ENCODE results near the gene CACHD1. TPM values are rescaled to one million over a fixed set of nuclear protein-coding genes. Genes with fewer than 3 reads are reported as not detected.

CACHD1 gene
- polyA plus RNA-seq, 2 of the 4 experiments (the other 2 are of a cell fraction): 0.72 to 1.6 TPM

- TF ChIP-seq HOXA7 (CRISPR knock-in tag; IDR thresholded peaks at IDR 0.05) (no peak), FOSL2 (IDR thresholded peaks at IDR 0.05) (no peak), FOSL2 (CRISPR knock-in tag; IDR thresholded peaks at IDR 0.05) (no peak), EHF (CRISPR knock-in tag; IDR thresholded peaks at IDR 0.05) (no peak), CTCF (IDR thresholded peaks at IDR 0.05) (no peak), JUNB (IDR thresholded peaks at IDR 0.05) (no peak), PBX3 (IDR thresholded peaks at IDR 0.05) (no peak), NR3C1 (IDR thresholded peaks at IDR 0.05) (no peak), KDM5A (IDR thresholded peaks at IDR 0.05) (no peak), RFX5 (IDR thresholded peaks at IDR 0.05) (no peak), HOXB5 (CRISPR knock-in tag; IDR thresholded peaks at IDR 0.05) (no peak), MAZ (IDR thresholded peaks at IDR 0.05; ENCODE audit: borderline replicate concordance, low read depth, low read length) (no peak), ZFP36 (IDR thresholded peaks at IDR 0.05; ENCODE audit: borderline replicate concordance, partially characterized antibody) (no peak), FOSB (CRISPR knock-in tag; IDR thresholded peaks at IDR 0.05) (no peak), CBX8 (IDR thresholded peaks at IDR 0.05) (no peak), MAFK (IDR thresholded peaks at IDR 0.05; ENCODE audit: partially characterized antibody) (no peak), MYC (IDR thresholded peaks at IDR 0.05; ENCODE audit: borderline replicate concordance, low read length) (no peak), NFE2L2 (conservative IDR thresholded peaks at IDR 0.05; ENCODE audit: low read length) (no peak), TFCP2L1 (CRISPR knock-in tag; IDR thresholded peaks at IDR 0.05) (no peak)
- TF ChIP-seq, protein P1, sequence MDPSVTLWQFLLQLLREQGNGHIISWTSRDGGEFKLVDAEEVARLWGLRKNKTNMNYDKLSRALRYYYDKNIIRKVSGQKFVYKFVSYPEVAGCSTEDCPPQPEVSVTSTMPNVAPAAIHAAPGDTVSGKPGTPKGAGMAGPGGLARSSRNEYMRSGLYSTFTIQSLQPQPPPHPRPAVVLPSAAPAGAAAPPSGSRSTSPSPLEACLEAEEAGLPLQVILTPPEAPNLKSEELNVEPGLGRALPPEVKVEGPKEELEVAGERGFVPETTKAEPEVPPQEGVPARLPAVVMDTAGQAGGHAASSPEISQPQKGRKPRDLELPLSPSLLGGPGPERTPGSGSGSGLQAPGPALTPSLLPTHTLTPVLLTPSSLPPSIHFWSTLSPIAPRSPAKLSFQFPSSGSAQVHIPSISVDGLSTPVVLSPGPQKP (IDR thresholded peaks at IDR 0.05; ENCODE audit: low read depth, low read length): no peak
- TF ChIP-seq, protein P2, sequence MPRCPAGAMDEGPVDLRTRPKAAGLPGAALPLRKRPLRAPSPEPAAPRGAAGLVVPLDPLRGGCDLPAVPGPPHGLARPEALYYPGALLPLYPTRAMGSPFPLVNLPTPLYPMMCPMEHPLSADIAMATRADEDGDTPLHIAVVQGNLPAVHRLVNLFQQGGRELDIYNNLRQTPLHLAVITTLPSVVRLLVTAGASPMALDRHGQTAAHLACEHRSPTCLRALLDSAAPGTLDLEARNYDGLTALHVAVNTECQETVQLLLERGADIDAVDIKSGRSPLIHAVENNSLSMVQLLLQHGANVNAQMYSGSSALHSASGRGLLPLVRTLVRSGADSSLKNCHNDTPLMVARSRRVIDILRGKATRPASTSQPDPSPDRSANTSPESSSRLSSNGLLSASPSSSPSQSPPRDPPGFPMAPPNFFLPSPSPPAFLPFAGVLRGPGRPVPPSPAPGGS (IDR thresholded peaks at IDR 0.05): no peak
- WGBS (ENCODE audit: missing lambda C conversion rate): 59% methylated on average over 2 of the region's 2 CpGs
- no peaks in the 10 kb centered on the region for H3K9me3 ChIP-seq
- no peak overlapping the region for H3K4me2 ChIP-seq
- DNase-seq (ENCODE audit: low read depth in 1 of 2, low spot score in 1 of 2) (no peak), FAIRE-seq (no peak), ATAC-seq (no peak)
- CTCF ChIA-PET: interaction anchor here (0.6 to 0.9 kb wide), 2 partner anchors 26 to 155 kb away, joined by 3 read pairs; no protein-coding TSS in a partner anchor
- no peaks in the 10 kb centered on the region for H3K4me1 ChIP-seq
- POLR2A ChIA-PET: no interaction called here
- no peak overlapping the region for H3K27ac ChIP-seq
- H3K4me3 ChIP-seq: no peak overlapping the region
Observed at GRCh38 chr1:64437453-64437852, 32.5 kb upstream of the CACHD1 start.

GRCh38 chr1:64440183-64440826 is 29.6 kb upstream of the CACHD1 start:
- 31% methylated on average over 7 of the region's 7 CpGs for WGBS (ENCODE audit: missing lambda C conversion rate)
- Histone ChIP-seq H3K9me3 (no peaks in the 10 kb centered on the region), H3K4me2 (no peak overlapping the region), H3K4me3 (no peak overlapping the region), H3K27ac (no peak overlapping the region), H3K4me1 (no peaks in the 10 kb centered on the region)
- ATAC-seq (no peak), FAIRE-seq (no peak), DNase-seq (ENCODE audit: low read depth in 1 of 2, low spot score in 1 of 2) (no peak)
- POLR2A ChIA-PET: no interaction called here
- no peak for TF ChIP-seq JUN (IDR thresholded peaks at IDR 0.05)
- TF ChIP-seq NR3C1 (IDR thresholded peaks at IDR 0.05): no peak
- TF ChIP-seq EP300 (IDR thresholded peaks at IDR 0.05): no peak
- no peak for TF ChIP-seq NPAS2 (CRISPR knock-in tag; IDR thresholded peaks at IDR 0.05; ENCODE audit: borderline replicate concordance)
- TF ChIP-seq RAD21 (conservative IDR thresholded peaks at IDR 0.05 in 1 of 2, IDR thresholded peaks at IDR 0.05 in 1 of 2): no peak
- TF ChIP-seq ZSCAN20 (CRISPR knock-in tag; IDR thresholded peaks at IDR 0.05): no peak
- no peak for TF ChIP-seq RNF2 (IDR thresholded peaks at IDR 0.05; ENCODE audit: borderline replicate concordance, low read depth)
- TF ChIP-seq NFE2L2 (conservative IDR thresholded peaks at IDR 0.05; ENCODE audit: low read length): no peak
- TF ChIP-seq MYC (IDR thresholded peaks at IDR 0.05; ENCODE audit: borderline replicate concordance, low read length): no peak
- TF ChIP-seq TP53 (CRISPR knock-in tag; IDR thresholded peaks at IDR 0.05): no peak
- CTCF ChIA-PET: no interaction called here
